ENCODE results near the gene ESRRA. TPM values are rescaled to one million over a fixed set of nuclear protein-coding genes. Genes with fewer than 3 reads are reported as not detected.

The ESRRA gene
- total and polyA plus RNA-seq, 10 of the 15 experiments (the other 5 are each of a cell fraction or from before 2014, with no cell fraction given): 0.32 to 48.9 (median 12.6) TPM

DNA sequence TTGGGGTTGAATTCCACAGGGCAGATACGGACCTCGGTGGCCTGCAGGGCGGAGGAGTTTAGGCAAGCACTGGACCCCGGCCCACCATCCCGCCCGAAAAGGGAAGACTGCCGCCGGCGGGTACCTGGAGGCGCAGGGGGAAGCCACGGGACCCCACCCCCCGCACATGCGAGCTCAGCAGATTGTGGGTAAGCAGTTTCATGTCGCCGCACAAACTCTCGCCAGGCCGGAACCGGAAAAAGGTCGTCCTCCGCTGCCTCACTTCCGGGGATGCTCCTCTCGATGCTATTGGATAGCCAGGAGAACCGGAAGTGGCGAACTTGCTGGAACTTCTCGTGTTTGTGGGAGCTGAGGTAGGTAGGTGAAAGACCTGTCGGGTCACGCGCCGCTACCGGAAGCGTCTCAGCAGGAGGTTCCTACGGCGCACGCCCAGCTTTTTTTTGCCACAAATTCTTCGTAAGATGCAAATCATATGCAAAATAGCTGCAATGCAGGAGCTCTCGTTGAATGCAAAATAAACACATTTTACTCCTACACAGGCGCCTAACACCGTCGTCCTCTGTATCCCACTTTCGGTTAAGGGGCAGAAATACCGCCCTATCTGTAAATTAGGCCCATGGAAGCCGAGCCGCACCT lies 12.1 kb downstream of the ESRRA start, which contains the start of gene TRMT112 (continued):
- TF ChIP-seq, protein P1, sequence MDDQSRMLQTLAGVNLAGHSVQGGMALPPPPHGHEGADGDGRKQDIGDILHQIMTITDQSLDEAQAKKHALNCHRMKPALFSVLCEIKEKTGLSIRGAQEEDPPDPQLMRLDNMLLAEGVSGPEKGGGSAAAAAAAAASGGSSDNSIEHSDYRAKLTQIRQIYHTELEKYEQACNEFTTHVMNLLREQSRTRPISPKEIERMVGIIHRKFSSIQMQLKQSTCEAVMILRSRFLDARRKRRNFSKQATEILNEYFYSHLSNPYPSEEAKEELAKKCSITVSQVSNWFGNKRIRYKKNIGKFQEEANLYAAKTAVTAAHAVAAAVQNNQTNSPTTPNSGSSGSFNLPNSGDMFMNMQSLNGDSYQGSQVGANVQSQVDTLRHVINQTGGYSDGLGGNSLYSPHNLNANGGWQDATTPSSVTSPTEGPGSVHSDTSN (IDR thresholded peaks at IDR 0.05; ENCODE audit: insufficient replicate concordance, low read depth, low read length): no peak
- TF ChIP-seq ZSCAN29 (IDR thresholded peaks at IDR 0.05) (no peak), JUND (IDR thresholded peaks at IDR 0.05; ENCODE audit: low read depth, low read length) (no peak), MYB (IDR thresholded peaks at IDR 0.05; ENCODE audit: borderline replicate concordance, low read depth, low read length) (no peak), CREB1 (IDR thresholded peaks at IDR 0.05; ENCODE audit: low read depth) (peak; percentile 94), KLF5 (IDR thresholded peaks at IDR 0.05; ENCODE audit: partially characterized antibody) (no peak), GABPA (IDR thresholded peaks at IDR 0.05; ENCODE audit: low read depth) (peak; percentile 98), RAD51 (IDR thresholded peaks at IDR 0.05) (peak; percentile 93), MEF2B (IDR thresholded peaks at IDR 0.05; ENCODE audit: partially characterized antibody, poor library complexity, severe bottlenecking) (no peak), TCF12 (IDR thresholded peaks at IDR 0.05; ENCODE audit: low read depth, low read length) (peak; percentile 5; the same call in 1 of the 2 replicates), ATF7 (IDR thresholded peaks at IDR 0.05; ENCODE audit: low read depth) (peak; percentile 82), TBL1XR1 (IDR thresholded peaks at IDR 0.05; ENCODE audit: low read depth, low read length) (no peak), NFYA (IDR thresholded peaks at IDR 0.05; ENCODE audit: borderline replicate concordance, low read depth, low read length) (no peak), HDAC2 (IDR thresholded peaks at IDR 0.05) (no peak), SREBF1 (IDR thresholded peaks at IDR 0.05; ENCODE audit: low read length) (no peak), ZNF274 (IDR thresholded peaks at IDR 0.05; ENCODE audit: insufficient read depth, insufficient read length) (no peak), POU2F2 (IDR thresholded peaks at IDR 0.05; ENCODE audit: borderline replicate concordance, low read depth, low read length) (peak; percentile 98)
- TF ChIP-seq, protein P2, sequence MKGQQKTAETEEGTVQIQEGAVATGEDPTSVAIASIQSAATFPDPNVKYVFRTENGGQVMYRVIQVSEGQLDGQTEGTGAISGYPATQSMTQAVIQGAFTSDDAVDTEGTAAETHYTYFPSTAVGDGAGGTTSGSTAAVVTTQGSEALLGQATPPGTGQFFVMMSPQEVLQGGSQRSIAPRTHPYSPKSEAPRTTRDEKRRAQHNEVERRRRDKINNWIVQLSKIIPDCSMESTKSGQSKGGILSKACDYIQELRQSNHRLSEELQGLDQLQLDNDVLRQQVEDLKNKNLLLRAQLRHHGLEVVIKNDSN (IDR thresholded peaks at IDR 0.05; ENCODE audit: borderline replicate concordance, extremely low read length, insufficient read depth, low read depth, low read length): peak; percentile 76
- TF ChIP-seq, protein P3, sequence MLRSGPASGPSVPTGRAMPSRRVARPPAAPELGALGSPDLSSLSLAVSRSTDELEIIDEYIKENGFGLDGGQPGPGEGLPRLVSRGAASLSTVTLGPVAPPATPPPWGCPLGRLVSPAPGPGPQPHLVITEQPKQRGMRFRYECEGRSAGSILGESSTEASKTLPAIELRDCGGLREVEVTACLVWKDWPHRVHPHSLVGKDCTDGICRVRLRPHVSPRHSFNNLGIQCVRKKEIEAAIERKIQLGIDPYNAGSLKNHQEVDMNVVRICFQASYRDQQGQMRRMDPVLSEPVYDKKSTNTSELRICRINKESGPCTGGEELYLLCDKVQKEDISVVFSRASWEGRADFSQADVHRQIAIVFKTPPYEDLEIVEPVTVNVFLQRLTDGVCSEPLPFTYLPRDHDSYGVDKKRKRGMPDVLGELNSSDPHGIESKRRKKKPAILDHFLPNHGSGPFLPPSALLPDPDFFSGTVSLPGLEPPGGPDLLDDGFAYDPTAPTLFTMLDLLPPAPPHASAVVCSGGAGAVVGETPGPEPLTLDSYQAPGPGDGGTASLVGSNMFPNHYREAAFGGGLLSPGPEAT (IDR thresholded peaks at IDR 0.05; ENCODE audit: low read depth): peak; percentile 55; the same call in 1 of the 2 replicates
- TF ChIP-seq, protein P4, sequence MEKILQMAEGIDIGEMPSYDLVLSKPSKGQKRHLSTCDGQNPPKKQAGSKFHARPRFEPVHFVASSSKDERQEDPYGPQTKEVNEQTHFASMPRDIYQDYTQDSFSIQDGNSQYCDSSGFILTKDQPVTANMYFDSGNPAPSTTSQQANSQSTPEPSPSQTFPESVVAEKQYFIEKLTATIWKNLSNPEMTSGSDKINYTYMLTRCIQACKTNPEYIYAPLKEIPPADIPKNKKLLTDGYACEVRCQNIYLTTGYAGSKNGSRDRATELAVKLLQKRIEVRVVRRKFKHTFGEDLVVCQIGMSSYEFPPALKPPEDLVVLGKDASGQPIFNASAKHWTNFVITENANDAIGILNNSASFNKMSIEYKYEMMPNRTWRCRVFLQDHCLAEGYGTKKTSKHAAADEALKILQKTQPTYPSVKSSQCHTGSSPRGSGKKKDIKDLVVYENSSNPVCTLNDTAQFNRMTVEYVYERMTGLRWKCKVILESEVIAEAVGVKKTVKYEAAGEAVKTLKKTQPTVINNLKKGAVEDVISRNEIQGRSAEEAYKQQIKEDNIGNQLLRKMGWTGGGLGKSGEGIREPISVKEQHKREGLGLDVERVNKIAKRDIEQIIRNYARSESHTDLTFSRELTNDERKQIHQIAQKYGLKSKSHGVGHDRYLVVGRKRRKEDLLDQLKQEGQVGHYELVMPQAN (conservative IDR thresholded peaks at IDR 0.05): peak; percentile 89
- TF ChIP-seq, protein P5, sequence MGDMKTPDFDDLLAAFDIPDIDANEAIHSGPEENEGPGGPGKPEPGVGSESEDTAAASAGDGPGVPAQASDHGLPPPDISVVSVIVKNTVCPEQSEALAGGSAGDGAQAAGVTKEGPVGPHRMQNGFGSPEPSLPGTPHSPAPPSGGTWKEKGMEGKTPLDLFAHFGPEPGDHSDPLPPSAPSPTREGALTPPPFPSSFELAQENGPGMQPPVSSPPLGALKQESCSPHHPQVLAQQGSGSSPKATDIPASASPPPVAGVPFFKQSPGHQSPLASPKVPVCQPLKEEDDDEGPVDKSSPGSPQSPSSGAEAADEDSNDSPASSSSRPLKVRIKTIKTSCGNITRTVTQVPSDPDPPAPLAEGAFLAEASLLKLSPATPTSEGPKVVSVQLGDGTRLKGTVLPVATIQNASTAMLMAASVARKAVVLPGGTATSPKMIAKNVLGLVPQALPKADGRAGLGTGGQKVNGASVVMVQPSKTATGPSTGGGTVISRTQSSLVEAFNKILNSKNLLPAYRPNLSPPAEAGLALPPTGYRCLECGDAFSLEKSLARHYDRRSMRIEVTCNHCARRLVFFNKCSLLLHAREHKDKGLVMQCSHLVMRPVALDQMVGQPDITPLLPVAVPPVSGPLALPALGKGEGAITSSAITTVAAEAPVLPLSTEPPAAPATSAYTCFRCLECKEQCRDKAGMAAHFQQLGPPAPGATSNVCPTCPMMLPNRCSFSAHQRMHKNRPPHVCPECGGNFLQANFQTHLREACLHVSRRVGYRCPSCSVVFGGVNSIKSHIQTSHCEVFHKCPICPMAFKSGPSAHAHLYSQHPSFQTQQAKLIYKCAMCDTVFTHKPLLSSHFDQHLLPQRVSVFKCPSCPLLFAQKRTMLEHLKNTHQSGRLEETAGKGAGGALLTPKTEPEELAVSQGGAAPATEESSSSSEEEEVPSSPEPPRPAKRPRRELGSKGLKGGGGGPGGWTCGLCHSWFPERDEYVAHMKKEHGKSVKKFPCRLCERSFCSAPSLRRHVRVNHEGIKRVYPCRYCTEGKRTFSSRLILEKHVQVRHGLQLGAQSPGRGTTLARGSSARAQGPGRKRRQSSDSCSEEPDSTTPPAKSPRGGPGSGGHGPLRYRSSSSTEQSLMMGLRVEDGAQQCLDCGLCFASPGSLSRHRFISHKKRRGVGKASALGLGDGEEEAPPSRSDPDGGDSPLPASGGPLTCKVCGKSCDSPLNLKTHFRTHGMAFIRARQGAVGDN (IDR thresholded peaks at IDR 0.05): peak; percentile 61
